HG03159 (cell line): ENCODE measurements around the gene POP4.
"Not testable (repeated sequence)": the region's sequence is repeated elsewhere in the genome, so short reads cannot be mapped to it uniquely, and the experiment has no call there.

Source experiments
- ATAC-seq: cut with Tn5 transposase; IDR thresholded peaks from one replicate; pipeline ENCODE4 v1.9.1; 2021; ENCODE audit warnings: mild to moderate bottlenecking, moderate library complexity; ENCODE audit not compliant: unreplicated experiment

Gene POP4

GRCh38 chr19:29605653-29606419 is at the start of gene POP4:
TSS of gene POP4 (plus strand) at chr19:29606283. CDS start at chr19:29606319, 36 bp downstream.
- ATAC-seq: peak; percentile 68

GRCh38 chr19:29559110-29559509 is 47.0 kb upstream of the POP4 start:
- not testable (repeated sequence) for ATAC-seq

DNA sequence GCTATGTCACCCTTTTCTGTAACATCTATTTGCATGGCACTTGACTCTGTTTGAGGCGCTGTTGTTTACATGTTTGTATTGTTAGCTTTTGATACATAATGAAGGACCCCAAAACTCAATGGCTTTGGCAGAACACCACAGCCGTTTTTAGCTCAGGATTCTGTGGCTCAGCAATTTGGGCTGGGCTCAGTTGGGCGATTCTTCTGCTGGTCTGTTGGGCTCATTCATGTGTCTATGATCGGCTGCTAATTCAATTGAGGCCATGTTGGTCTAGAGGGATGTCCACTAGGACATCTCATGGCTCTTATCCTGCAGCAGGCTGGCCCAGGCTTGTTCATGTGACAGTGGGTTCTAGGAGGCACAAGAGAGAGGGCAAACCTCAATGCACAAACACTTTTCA is 46.3 kb upstream of the POP4 start:
- no peak for ATAC-seq

DNA sequence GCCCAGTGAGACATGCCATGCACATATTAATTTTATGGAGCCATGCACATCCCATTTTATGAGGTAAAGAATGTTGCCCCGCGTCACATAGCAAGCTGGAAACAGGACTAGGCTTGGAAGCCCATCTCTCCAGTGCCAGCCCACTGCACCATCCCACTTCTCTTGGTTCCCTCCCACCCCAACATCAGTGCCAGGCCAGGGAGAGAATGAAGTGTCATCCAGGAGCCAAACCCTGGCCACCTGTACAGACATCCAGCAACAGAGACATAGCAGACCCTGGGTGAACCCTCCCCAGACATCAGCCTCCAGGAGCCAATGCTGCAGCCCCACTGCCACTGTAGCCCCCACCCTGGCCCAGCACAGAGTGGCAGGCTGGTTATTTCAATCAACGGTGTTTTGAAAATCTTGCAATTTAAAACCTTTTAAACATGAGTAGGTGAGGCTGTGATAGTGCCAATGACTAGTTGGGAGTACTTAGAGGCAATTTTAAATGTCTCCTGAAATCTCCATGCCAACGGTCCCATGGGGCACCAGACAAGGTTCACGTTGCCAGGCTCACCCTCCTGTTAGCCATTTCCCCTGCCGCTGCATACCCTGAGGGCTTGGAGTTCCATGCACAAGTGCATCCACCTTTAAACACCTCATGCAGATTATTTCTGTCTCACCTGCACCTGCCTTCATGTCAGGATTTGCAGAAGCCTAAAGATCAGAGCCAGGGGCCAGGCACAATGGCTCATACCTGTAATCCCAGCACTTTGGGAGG is 45.6 kb upstream of the POP4 start:
- no peak for ATAC-seq

DNA sequence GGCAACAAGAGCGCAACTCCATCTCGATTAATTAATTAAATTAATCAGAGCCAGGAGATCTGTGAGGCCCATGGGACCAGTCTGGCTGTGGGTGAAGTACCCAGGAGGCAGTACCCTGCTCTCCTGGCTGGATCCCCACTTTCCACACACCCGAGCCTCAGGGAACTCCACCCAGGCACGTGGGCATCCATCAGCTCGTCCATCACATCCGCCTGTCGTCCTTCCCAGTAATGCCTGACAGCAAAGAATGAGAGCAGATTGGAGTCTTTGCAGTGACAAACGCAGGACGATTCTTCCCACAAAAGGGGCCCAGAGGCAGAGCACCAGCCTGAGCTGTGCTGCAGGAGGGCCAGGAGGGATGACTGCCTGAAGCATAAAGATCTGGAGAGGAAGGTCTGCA is 44.5 kb upstream of the POP4 start:
- no peak for ATAC-seq

- no peak for ATAC-seq
These were observed 43.5 kb upstream of the POP4 start for GRCh38 chr19:29562299-29563297.

- ATAC-seq: no peak
These were observed 42.5 kb upstream of the POP4 start for GRCh38 chr19:29563486-29564101.

DNA sequence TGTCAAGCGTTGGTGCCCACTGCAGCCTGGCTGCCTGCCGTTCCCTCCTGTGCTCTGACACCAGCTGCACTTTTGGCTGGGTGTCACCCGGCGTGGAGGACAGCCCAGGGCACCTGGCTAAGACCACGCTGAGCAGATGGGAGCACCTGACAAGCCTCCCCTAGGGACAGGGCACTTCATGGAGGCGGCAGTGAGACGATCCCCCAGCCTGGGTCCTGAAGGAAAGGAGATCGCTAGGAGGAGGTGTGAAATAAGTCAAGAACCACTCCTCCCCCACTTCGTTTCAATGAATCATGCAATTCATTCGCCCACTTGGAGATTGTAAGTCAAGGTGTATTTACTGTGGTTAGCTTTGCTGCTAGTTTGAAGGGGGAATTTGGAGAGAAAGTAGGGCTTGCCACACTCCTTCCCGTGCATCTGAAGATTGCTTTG is 41.5 kb upstream of the POP4 start:
- no peak for ATAC-seq

- ATAC-seq: no peak
These were observed 40.9 kb upstream of the POP4 start for GRCh38 chr19:29565171-29565570.

DNA sequence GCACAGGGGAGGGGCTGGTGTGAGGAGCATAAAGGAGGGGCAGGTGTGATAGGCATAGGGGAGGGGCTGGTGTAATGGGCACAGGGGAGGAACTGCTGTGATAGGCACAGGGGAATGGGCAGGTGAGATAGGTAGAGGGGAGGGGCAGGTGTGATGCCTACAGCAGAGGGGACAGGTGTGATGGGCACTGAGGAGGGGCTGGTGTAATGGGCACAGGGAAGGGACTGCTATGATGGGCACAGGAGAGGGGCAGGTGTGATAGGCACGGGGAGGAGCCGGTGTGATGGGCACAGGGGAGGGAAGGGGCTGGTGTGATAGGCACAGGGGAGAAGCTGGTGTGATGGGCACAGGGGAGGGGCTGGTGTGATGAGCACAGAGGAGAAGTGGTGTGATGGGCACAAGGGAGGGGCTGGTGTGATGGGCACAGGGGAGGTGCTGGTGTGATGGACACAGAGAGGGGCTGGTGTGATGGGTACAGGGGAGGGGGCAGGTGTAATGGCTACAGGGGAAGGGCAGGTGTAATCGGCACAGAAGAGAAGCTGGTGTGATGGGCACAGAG is 39.5 kb upstream of the POP4 start:
- no peak for ATAC-seq

DNA sequence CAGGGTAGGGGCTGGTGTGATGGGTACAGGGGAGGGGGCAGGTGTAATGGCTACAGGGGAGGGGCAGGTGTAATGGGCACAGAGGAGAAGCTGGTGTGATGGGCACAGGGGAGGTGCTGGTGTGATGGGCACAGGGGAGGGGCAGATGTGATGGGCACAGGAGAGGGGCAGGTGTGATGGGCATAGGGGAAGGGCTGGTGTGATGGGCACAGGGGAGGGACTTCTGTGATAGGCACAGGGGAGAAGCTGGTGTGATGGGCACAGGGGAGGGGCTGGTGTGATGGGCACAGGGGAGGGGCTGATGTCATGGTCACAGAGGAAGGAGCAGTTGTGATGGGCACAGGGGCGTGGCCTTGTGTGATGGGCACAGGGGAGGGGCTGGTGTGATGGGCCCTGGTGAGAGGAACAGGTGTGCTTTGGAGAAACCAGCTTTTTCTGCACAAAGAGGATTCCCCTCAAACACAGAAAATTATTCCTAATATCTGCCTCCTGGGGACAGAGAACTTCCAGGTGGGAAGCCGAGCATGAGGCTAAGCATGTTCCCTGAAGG is 38.6 kb upstream of the POP4 start:
- no peak for ATAC-seq

DNA sequence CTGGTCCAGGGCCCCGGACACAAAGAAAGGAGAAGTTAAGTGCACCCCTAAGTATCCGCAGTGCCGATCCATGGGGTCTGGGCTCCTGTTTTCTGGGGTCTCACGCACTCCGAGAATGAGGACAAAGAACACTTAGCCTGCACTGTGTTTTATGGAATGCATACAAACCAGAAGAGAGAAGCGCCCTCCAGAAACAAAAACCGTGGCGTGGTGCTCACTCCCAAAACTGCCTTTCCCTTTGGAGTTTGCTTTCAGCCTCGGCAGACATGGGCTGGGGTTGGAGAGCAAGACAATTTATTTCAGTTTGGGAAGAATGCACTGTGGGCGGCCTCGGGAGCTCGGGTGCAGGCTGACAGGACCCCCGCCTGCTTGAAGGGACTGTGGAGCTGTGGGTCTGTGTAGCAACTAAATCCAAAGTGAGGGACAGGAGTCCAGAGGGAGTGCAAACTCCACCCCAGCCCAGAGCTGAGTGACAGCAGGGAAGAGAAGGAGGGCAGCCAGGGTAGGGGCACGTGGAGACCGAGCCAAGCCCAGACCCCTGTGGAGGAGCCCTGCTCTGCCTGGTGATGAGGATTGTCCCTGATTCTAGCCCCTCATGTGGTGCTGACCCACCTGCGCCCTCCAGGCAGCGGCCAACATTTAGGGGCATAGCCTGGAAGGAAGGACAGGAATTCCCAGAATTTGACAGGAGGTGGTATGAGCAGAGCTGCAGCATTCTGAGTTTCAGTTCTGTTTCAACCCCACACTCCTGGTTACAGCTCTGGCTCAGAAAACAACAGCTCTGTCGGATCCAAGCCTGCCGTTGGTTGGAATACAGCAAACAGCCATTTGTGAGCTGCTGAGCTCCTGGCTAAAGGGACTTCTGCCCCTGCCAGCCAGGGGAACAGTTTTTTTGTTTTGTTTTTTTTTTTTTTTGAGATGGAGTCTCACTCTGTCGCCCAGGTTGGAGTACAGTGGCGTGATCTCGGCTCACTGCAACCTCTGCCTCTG is 37.8 kb upstream of the POP4 start:
- ATAC-seq: no peak

- ATAC-seq: no peak
These were observed 36.8 kb upstream of the POP4 start for GRCh38 chr19:29569038-29569911.

DNA sequence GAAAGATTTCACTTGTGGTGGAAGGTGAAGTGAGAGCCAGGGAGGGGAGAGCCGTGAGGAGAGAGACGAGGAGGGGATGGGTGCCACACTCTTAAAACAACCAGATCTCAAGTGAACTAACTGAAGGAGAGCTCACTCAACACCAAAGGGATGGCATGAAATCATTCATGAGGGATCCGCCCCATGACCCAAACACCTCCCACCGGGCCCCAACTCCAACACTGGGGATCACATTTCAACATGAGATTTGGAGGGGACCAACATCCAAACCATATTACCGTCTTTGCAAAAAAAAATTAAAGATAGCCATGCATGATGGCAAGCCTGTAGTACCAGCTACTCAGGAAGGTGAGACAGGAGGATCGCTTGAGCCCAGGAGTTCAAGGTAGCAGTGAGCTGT is 34.9 kb upstream of the POP4 start:
- no peak for ATAC-seq

GRCh38 chr19:29573486-29573885 is 32.6 kb upstream of the POP4 start:
- ATAC-seq: no peak

GRCh38 chr19:29574510-29574909 is 31.6 kb upstream of the POP4 start:
- no peak for ATAC-seq

DNA sequence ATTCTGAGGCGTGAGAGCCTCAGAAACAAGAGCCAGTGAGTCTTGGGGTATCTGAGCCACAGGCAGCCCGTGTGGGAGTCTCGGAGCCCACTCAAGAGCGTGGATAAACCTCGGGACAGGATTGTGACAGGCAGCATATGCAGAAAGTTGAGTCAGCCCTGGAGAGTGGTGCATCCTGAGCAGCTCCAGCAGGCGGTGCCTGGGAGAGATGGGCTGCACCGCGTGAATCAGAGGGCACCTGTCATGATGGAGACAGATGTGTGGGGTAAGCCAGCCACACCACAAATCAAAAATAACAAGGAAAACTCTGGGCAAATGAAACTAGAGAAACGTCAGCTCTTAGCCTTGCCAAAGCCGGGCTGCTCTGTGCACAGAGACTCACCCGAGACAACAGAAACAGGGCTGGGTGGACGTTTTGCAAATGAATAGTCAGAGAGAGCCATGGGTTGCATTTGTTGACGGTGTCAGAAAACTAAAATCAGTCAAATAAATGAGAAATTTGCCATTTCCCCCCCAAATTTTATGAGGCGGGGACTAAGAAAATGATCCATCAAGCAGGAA is 30.0 kb upstream of the POP4 start:
- no peak for ATAC-seq
